K562 (cell line): ENCODE measurements around the gene ISG20L2. TPM values are rescaled to one million over a fixed set of nuclear protein-coding genes. Genes with fewer than 3 reads are reported as not detected.

Experiments used
- ATAC-seq: fragments of 200-7000 bp; cut with Tn5 transposase; 3 replicates; pipeline ENCODE4 v1.9.1; 2020; ENCODE audit warnings: moderate library complexity
- BruUV-seq: library from RNA; stranded (reverse); fragments of 400-500 nt; replicated peaks from 2 replicates; lab custom pipeline; 2021; lab: Mats Ljungman, UMichigan
- CTCF ChIA-PET: fragments of 300-600 bp; formaldehyde crosslinking; extraction: SDS; loops from one replicate; lab custom pipeline; 2021; ENCODE audit warnings: low intra/inter-chr PET ratio; lab: Yijun Ruan, JAX
- POLR2A ChIA-PET: fragments of 300-600, 350-650 bp; sonication (Branson Sonifier 250); formaldehyde crosslinking; extraction: SDS; loops from one replicate; lab custom pipeline; 2021; ENCODE audit warnings: antibody characterized with exemption, inconsistent platforms; lab: Yijun Ruan, JAX
- DNase-seq, 4 experiments: peaks; one replicate each; pipeline versions ENCODE4 v3.0.0 to v3.0.0-alpha.2; 2011 to 2018; ENCODE audit warnings: low spot score in 3 of 4, mixed read lengths in 3 of 4; ENCODE audit errors: extremely low read depth in 1 of 4
- FAIRE-seq: peaks from 2 replicates; lab custom pipeline; 2011; peaks lifted over from hg19 to GRCh38; lab: Jason Lieb, UNC
- H2AFZ ChIP-seq: 2 replicates; pipeline ENCODE4 v1.6.0; 2011; ENCODE audit warnings: low read depth, low read length, control low read depth, inconsistent platforms
- H3K27ac ChIP-seq: fragments of 200-600 bp; 3 replicates; pipeline ENCODE4 v1.8.0; 2011; ENCODE audit warnings: low read depth, mild to moderate bottlenecking, control low read depth, inconsistent platforms, low read length, moderate library complexity, mixed read lengths; ENCODE audit errors: extremely low read depth
- H3K27me3 ChIP-seq, 2 experiments: fragments of 300-600 bp in 1 of 2; 2 replicates in 1 of 2; 3 replicates in 1 of 2; pipeline versions ENCODE4 v1.6.0 to v1.8.0; 2011; ENCODE audit warnings: inconsistent platforms in 2 of 2, low read length in 2 of 2, mild to moderate bottlenecking in 1 of 2, mixed read lengths in 1 of 2, moderate library complexity in 1 of 2; ENCODE audit not compliant: control insufficient read depth in 2 of 2, insufficient read depth in 2 of 2
- H3K36me3 ChIP-seq: fragments of 300-600 bp; 3 replicates; pipeline ENCODE4 v1.8.0; 2011; ENCODE audit warnings: mild to moderate bottlenecking, low read length, inconsistent platforms; ENCODE audit not compliant: control insufficient read depth, insufficient read depth
- H3K4me1 ChIP-seq, 2 experiments: fragments of 200-600 bp in 1 of 2; replicated peaks in 1 of 2; 2 replicates in 1 of 2; 3 replicates in 1 of 2; pipeline versions ENCODE4 v1.5.1 to v1.8.0; 2011; ENCODE audit warnings: inconsistent platforms in 2 of 2, low read length in 2 of 2, mild to moderate bottlenecking in 1 of 2, mixed read lengths in 1 of 2, moderate library complexity in 1 of 2; ENCODE audit not compliant: control insufficient read depth in 2 of 2, insufficient read depth in 2 of 2
- H3K4me2 ChIP-seq: 2 replicates; pipeline ENCODE4 v1.6.1; 2011; ENCODE audit warnings: low read length, control low read depth, inconsistent platforms, mixed read lengths; ENCODE audit not compliant: insufficient read depth
- H3K4me3 ChIP-seq: fragments of 200-600 bp; sonication (generic), shearing (Covaris generic); 2 replicates; pipeline ENCODE4 v1.5.1; 2016; ENCODE audit warnings: control low read depth, inconsistent platforms
- H3K79me2 ChIP-seq: fragments of 200-600 bp; 3 replicates; pipeline ENCODE4 v1.8.0; 2011; ENCODE audit warnings: low read length, inconsistent platforms; ENCODE audit not compliant: control insufficient read depth, insufficient read depth
- H3K9ac ChIP-seq, 2 experiments: 2 replicates each; pipeline versions ENCODE4 v1.6.0 to v1.6.1; 2011; ENCODE audit warnings: low read depth in 2 of 2, low read length in 2 of 2, control low read depth in 1 of 2, inconsistent platforms in 1 of 2, mild to moderate bottlenecking in 1 of 2, mixed read lengths in 1 of 2; ENCODE audit not compliant: insufficient read depth in 1 of 2
- H3K9me1 ChIP-seq: one replicate; pipeline ENCODE4 v1.6.0; 2011; ENCODE audit warnings: inconsistent platforms, mild to moderate bottlenecking, low read length, moderate library complexity; ENCODE audit not compliant: control insufficient read depth, insufficient read depth
- H3K9me3 ChIP-seq: replicated peaks from 2 replicates; pipeline ENCODE4 v1.5.1; 2011; ENCODE audit warnings: low read depth, low read length, inconsistent platforms; ENCODE audit not compliant: control insufficient read depth, insufficient read depth
- H4K20me1 ChIP-seq: replicated peaks from 2 replicates; pipeline ENCODE4 v1.6.1; 2011; ENCODE audit warnings: low read length, inconsistent platforms, mixed read lengths; ENCODE audit not compliant: control insufficient read depth, insufficient read depth
- CHCHD3 ChIP-seq: fragments of 250-450 bp; sonication (Bioruptor Pico); IDR thresholded peaks from 2 replicates; pipeline ENCODE4 v2.1.2; 2022; ENCODE audit warnings: mild to moderate bottlenecking
- EZH2 ChIP-seq: IDR thresholded peaks from 2 replicates; pipeline ENCODE4 v1.6.1; 2012; ENCODE audit warnings: low read depth, mild to moderate bottlenecking, inconsistent platforms, low read length, borderline replicate concordance
- GABPA ChIP-seq: fragments of 200-800 bp; sonication (Bioruptor generic); conservative IDR thresholded peaks from 2 replicates; pipeline ENCODE4 v1.6.1; 2016; ENCODE audit warnings: low read depth, missing genetic modification characterization, missing compliant biosample characterization
- NFYB ChIP-seq: IDR thresholded peaks from 2 replicates; pipeline ENCODE4 v1.6.1; 2011; ENCODE audit warnings: mild to moderate bottlenecking, moderate library complexity; ENCODE audit not compliant: insufficient read length; ENCODE audit errors: extremely low read depth
- PHB ChIP-seq: fragments of 250-450 bp; sonication (Bioruptor Pico); IDR thresholded peaks from 2 replicates; pipeline ENCODE4 v1.5.0; 2021
- YBX1 ChIP-seq: fragments of 450-650 bp; IDR thresholded peaks from 2 replicates; pipeline ENCODE4 v1.7.1; 2016; ENCODE audit warnings: mild to moderate bottlenecking
- ZBED1 ChIP-seq: IDR thresholded peaks from 2 replicates; pipeline ENCODE4 v1.6.1; 2014
- WGBS: fragments of 100-300 bp; shearing (Covaris generic); methylation state at CpG from one replicate; pipeline ENCODE4 v1.1.6; 2016; ENCODE audit warnings: low coverage, mixed read lengths; ENCODE audit not compliant: insufficient coverage; ENCODE audit errors: missing lambda C conversion rate; 5-methylcytosine and 5-hydroxymethylcytosine counted together
- in situ Hi-C: fragments of 300-500 bp; cut with MboI; formaldehyde crosslinking; loops from 4 replicates; pipeline ENCODE4 v1.15.0; 2018; ENCODE audit warnings: inconsistent platforms, mixed read lengths
- intact Hi-C: fragments of 100-400 bp; cut with micrococcal nuclease; formaldehyde crosslinking; loops from 2 replicates; pipeline ENCODE4 v1.14.2; 2022
- polyA plus RNA-seq, 8 experiments: library from polyadenylated mRNA; depleted of rRNA in 4 of 8; stranded (reverse) in 5 of 8; unstranded in 3 of 8; fragments of >200 nt; fragmentation: Nextera tagmentation in 2 of 8; fragmentation: Illumina TruSeq in 1 of 8; extraction: Ambion mirVana in 2 of 8; extraction: Trizol in 1 of 8; gene quantifications; 2 replicates each; pipeline versions ENCODE4 v1.2.1 to v1.2.3, GENCODE V29; 2011 to 2014; ENCODE audit warnings: inconsistent platforms in 1 of 8, missing spikeins in 1 of 8
- total RNA-seq, 7 experiments: library from RNA; depleted of rRNA in 6 of 7; stranded (reverse); fragments of >200 nt in 6 of 7; fragmentation: Illumina TruSeq in 2 of 7; extraction: Trizol in 2 of 7; gene quantifications; 2 replicates each; pipeline versions ENCODE4 v1.2.1 to v1.2.3, GENCODE V29; 2011 to 2021; ENCODE audit warnings: low replicate concordance in 1 of 7

The ISG20L2 gene
- total and polyA plus RNA-seq, 9 of the 15 experiments (the other 6 are each of a cell fraction or from before 2014, with no cell fraction given), result 21.3 to 130 (median 50.3) TPM

GRCh38 chr1:156709757-156710489 lies 18.6 kb downstream of the ISG20L2 start:
- no peak overlapping the region for H3K27ac ChIP-seq
- H3K9ac ChIP-seq, result peak overlapping the region in 1 of 2 experiments; percentile 59; a peak in 2 of 4 replicates
- H2AFZ ChIP-seq, result no peak overlapping the region
- BruUV-seq, result no TSS peak
- TF ChIP-seq PHB (CRISPR knock-in tag) (no peak), CHCHD3 (CRISPR knock-in tag) (no peak), EZH2 (no peak), NFYB (no peak), GABPA (no peak)
- ChIA-PET CTCF (no interaction called here), POLR2A (interaction anchor here (1.6 kb wide), 1 partner anchor 48 kb away, joined by 8 read pairs; no protein-coding TSS in a partner anchor)
- no peaks in the 10 kb centered on the region for H3K9me3 ChIP-seq
- H3K79me2 ChIP-seq, result no peaks in the 10 kb centered on the region
- no peaks in the 10 kb centered on the region for H3K27me3 ChIP-seq
- H3K4me1 ChIP-seq, result peaks cover 7 to 19% of the 10 kb centered on the region in 2 experiments; a peak in 3 of 5 replicates
- no peak overlapping the region for H3K4me3 ChIP-seq
- intact Hi-C loops, result no loop called here
- no peaks in the 10 kb centered on the region for H3K9me1 ChIP-seq
- H3K4me2 ChIP-seq, result no peak overlapping the region
- no peaks in the 10 kb centered on the region for H3K36me3 ChIP-seq
- ATAC-seq (no peak), DNase-seq (no peak), FAIRE-seq (no peak)
- 56% methylated on average over 10 of the region's 11 CpGs for WGBS
- in situ Hi-C loops, result no loop called here
- no peaks in the 10 kb centered on the region for H4K20me1 ChIP-seq

- CTCF ChIA-PET, result no interaction called here
- Histone ChIP-seq H4K20me1 (no peaks in the 10 kb centered on the region), H3K27me3 (no peaks in the 10 kb centered on the region), H3K79me2 (no peaks in the 10 kb centered on the region), H3K4me2 (no peak overlapping the region), H3K9me3 (no peaks in the 10 kb centered on the region), H3K4me3 (no peak overlapping the region), H3K27ac (no peak overlapping the region), H3K4me1 (peaks cover 7 to 22% of the 10 kb centered on the region in 2 experiments; a peak in 4 of 5 replicates), H3K9ac (no peak overlapping the region), H2AFZ (no peak overlapping the region), H3K36me3 (no peaks in the 10 kb centered on the region), H3K9me1 (no peaks in the 10 kb centered on the region)
- TF ChIP-seq YBX1 (no peak), ZBED1 (no peak)
- FAIRE-seq (no peak), DNase-seq (no peak), ATAC-seq (no peak)
- BruUV-seq, result no TSS peak
- 51% methylated on average over 4 of the region's 4 CpGs for WGBS
- in situ Hi-C loops, result no loop called here
- POLR2A ChIA-PET, result interaction anchor here (1.2 kb wide), 1 partner anchor 19 kb away, joined by 4 read pairs; no protein-coding TSS in a partner anchor
- intact Hi-C loops, result no loop called here
These were observed 19.5 kb downstream of the ISG20L2 start for GRCh38 chr1:156709031-156709430.
